Measurements from ENCODE around the gene TMEM247.
"Not testable (repeated sequence)": the region's sequence is repeated elsewhere in the genome, so short reads cannot be mapped to it uniquely, and the experiment has no call there.

The TMEM247 gene

DNA sequence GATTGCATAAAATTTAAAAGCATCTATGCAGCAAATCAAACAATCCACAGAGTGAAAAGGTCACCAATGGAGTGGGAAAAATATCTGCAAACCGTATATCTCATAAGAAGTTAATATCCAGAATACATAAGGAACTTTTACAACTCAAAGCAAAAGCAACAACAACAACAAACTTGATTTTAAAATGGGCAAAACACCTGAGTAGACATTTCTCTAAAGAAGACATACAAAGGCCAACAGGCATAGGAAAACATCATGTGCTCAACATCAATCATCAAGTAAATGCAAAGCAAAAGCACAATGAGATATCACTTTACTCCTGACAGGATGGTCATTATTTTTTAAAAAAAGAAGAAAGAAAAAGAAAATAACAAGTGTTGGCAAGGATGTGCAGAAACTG, 38.1 kb downstream of the TMEM247 start:
- DNase-seq, result no peak

- no peak for DNase-seq
Measured at GRCh38 chr2:46518861-46519260, 39.5 kb downstream of the TMEM247 start.

DNA sequence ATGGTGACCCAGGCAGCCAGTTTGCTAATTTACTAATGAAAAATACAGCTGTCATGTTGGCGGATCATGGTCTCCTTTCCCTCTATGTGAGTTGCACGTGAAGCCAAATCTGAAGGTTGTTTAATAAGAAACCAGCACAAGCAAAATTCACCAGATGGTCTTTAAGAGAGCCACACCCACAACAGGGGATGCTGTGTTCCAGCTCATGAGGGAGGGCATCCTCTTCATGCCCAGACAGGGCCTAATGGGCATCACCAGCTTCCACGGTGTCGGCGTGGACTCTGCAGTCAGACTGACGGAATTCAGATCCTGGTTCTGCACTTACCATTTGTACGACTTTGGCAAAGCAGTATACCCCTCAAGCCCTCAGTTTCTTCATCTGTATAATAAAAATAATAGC, 39.9 kb downstream of the TMEM247 start:
- peak; percentile 75 for DNase-seq

DNA sequence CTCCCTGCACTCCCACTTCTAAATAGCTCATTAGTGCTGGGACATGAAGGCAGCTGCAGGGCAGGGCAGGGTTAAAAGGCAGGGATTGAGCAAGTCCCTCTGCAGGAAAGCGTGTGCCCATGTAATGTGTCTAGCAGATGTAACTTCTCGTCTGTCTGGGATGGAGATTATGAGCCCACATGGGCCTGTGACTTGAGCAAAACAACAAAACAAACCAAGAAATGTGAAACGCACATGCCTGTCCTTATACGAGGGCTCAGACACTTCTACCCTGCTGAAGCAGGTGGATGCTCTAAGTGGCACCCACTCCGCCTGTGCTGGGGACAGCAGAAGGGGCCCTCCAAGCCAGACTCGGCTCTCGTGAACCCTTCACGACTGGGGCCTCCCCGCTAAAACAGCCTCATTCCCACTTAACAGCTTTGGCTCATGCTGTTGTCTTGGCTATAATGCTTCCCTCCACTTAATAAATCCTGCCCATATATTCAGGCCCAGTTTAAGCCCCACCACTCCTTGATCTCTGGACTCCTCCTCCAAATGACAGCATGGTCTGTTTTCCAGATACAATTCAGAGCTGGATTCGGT, 40.9 kb downstream of the TMEM247 start:
- peak; percentile 99 for DNase-seq

DNA sequence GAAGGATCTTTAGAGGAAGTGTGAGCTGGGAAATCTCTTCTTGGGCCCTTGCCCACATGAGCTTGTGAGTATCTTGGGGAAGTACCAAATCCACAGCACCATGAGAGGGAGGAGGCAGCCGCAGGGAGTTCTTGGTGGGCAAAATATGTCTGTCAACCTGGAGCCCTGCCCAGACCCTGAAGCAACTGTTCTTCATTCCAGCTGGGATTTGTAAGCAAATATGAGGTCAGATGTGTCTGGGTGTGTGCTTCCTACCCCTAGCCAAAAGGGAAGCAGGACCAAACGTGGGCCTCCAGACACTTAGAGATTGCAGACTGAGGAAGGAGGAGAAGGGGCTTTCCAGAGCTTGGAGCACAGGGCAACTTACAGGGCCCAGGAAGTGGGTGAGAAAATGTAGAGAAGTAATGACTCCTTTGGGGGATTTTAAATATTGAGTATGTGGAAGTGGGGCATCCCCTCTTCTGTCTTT, 41.9 kb downstream of the TMEM247 start:
- peak; percentile 83 for DNase-seq

GRCh38 chr2:46522385-46522784, 43.0 kb downstream of the TMEM247 start:
- not testable (repeated sequence) for DNase-seq

DNA sequence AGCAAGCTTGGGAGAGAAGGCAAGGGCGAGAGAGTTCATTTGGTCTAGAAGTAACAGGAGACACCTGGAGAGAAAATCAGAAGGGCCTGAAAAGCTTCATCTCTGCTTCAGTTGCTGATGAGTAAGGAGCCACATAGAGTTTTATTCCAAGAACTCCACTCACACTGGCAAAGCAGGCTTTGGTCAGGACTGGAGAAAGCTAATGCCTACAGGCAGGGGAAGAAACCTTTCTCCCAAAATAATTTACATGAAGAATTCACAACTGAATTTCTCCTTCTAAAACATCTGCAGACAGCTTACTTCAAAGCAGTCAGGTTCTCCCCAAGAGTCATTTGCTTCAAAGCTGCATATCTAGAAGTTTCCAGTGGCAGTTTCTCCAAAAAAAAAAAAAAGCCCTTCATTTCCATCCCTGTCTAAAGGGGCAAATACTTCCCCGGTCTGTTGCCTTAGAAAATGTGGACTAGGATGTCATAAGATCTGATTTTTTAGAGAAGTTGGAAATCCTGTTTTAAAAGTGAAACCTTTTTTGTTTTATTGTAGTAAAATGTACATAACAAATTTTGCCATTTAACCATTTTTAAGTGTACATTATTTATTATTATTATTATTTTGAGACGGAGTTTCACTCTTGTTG, 46.3 kb downstream of the TMEM247 start:
- no peak for DNase-seq

DNA sequence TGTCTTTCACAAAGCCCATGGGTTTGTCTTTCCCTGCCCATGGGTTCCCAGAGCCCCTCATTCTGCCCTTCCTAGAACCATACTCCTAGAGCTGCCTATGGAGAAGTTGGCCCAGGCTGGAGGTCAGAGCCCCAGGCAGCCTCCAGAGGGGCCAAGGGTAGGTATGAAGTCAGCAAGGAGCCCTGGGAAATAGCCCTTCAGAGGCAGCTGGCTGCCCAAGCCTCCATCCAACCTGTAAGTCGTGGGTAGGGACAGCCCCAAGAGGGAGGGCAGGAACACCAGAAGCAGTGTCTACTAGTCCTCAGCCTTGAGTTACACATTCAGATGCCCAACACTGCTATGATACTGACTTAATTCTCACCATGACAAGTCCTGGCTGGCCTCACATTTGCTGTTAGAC, 49.5 kb downstream of the TMEM247 start:
- no peak for DNase-seq

- DNase-seq, result no peak
Measured at GRCh38 chr2:46530639-46531038, 51.3 kb downstream of the TMEM247 start.

GRCh38 chr2:46531863-46532262, 52.5 kb downstream of the TMEM247 start:
- no peak for DNase-seq
